Liver (tissue), 3 donors: Measurements from ENCODE around the gene SNX32.

Source experiments
- CTCF ChIP-seq: fragments of 150-350 bp; IDR thresholded peaks from 2 replicates; pipeline ENCODE4 v1.5.1; 2017; ENCODE audit warnings: improper control_type of control experiment, low read depth, low read length; ENCODE audit not compliant: missing input control
- EGR1 ChIP-seq, 2 donors: IDR thresholded peaks; 2 replicates each; pipeline ENCODE4 v1.6.1; 2016 to 2018; ENCODE audit warnings: antibody characterized with exemption in 2 of 2, low read depth in 2 of 2
- GABPA ChIP-seq, 2 donors: IDR thresholded peaks in 1 of 2; conservative IDR thresholded peaks in 1 of 2; 2 replicates each; pipeline ENCODE4 v1.6.1; 2016; ENCODE audit warnings: antibody characterized with exemption in 2 of 2, mild to moderate bottlenecking in 1 of 2, moderate library complexity in 1 of 2
- JUND ChIP-seq, 2 donors: IDR thresholded peaks; 2 replicates each; pipeline ENCODE4 v1.6.1; 2016; ENCODE audit warnings: antibody characterized with exemption in 2 of 2
- RAD21 ChIP-seq, 2 donors: IDR thresholded peaks; 2 replicates each; pipeline ENCODE4 v1.6.1; 2016; ENCODE audit warnings: antibody characterized with exemption in 2 of 2, mild to moderate bottlenecking in 2 of 2
- REST ChIP-seq: IDR thresholded peaks from 2 replicates; pipeline ENCODE4 v1.6.1; 2016; ENCODE audit warnings: antibody characterized with exemption, mild to moderate bottlenecking
- RXRA ChIP-seq, 2 donors: IDR thresholded peaks; 2 replicates each; pipeline ENCODE4 v1.6.1; 2017 to 2018; ENCODE audit warnings: antibody characterized with exemption in 2 of 2, mild to moderate bottlenecking in 1 of 2
- SP1 ChIP-seq: IDR thresholded peaks from 2 replicates; pipeline ENCODE4 v1.6.1; 2018; ENCODE audit warnings: antibody characterized with exemption, mild to moderate bottlenecking
- TAF1 ChIP-seq: conservative IDR thresholded peaks from 2 replicates; pipeline ENCODE4 v1.6.1; 2016; ENCODE audit warnings: antibody characterized with exemption, mild to moderate bottlenecking
- YY1 ChIP-seq: IDR thresholded peaks from 2 replicates; pipeline ENCODE4 v1.6.1; 2016; ENCODE audit warnings: antibody characterized with exemption, mild to moderate bottlenecking
- TF ChIP-seq, protein P1 (sequence below): IDR thresholded peaks from 2 replicates; pipeline ENCODE4 v1.6.1; 2016; ENCODE audit warnings: antibody characterized with exemption
- TF ChIP-seq, protein P2 (sequence below): IDR thresholded peaks from 2 replicates; pipeline ENCODE4 v1.6.1; 2016; ENCODE audit warnings: antibody characterized with exemption
- donor health status: healthy.
- donor health status: healthy.

- no peak for TF ChIP-seq GABPA (IDR thresholded peaks at IDR 0.05 in 1 of 2, conservative IDR thresholded peaks at IDR 0.05 in 1 of 2)
- TF ChIP-seq CTCF: no peak
- TF ChIP-seq, protein P1, sequence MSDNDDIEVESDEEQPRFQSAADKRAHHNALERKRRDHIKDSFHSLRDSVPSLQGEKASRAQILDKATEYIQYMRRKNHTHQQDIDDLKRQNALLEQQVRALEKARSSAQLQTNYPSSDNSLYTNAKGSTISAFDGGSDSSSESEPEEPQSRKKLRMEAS: no peak
- no peak for TF ChIP-seq JUND (IDR thresholded peaks at IDR 0.05)
- TF ChIP-seq, protein P2, sequence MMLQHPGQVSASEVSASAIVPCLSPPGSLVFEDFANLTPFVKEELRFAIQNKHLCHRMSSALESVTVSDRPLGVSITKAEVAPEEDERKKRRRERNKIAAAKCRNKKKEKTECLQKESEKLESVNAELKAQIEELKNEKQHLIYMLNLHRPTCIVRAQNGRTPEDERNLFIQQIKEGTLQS: no peak
- TF ChIP-seq REST: no peak
- no peak for TF ChIP-seq YY1
- no peak for TF ChIP-seq EGR1 (IDR thresholded peaks at IDR 0.05; ENCODE audit: low read depth in 2 of 2)
- TF ChIP-seq SP1: no peak
- no peak for TF ChIP-seq RXRA (IDR thresholded peaks at IDR 0.05)
- no peak for TF ChIP-seq TAF1
- no peak for TF ChIP-seq RAD21 (IDR thresholded peaks at IDR 0.05)
Measured at GRCh38 chr11:65826984-65827735, 6.6 kb upstream of the SNX32 start.
